GM10248 (cell line): Measurements from ENCODE around the gene PAN2.
"Not testable (repeated sequence)": the region's sequence is repeated elsewhere in the genome, so short reads cannot be mapped to it uniquely, and the experiment has no call there.

ENCODE experiments used
- CTCF ChIA-PET: fragments of 300-600 bp; sonication (Branson Sonifier 250); formaldehyde crosslinking; extraction: SDS; loops from one replicate; lab custom pipeline; 2021; ENCODE audit warnings: antibody characterized with exemption; lab: Yijun Ruan, JAX
- POLR2A ChIA-PET: fragments of 350-650 bp; sonication (Branson Sonifier 250); formaldehyde crosslinking; extraction: SDS; loops from one replicate; lab custom pipeline; 2020; ENCODE audit warnings: antibody characterized with exemption; lab: Yijun Ruan, JAX
- DNase-seq: peaks from one replicate; pipeline ENCODE4 v3.0.0; 2012; ENCODE audit errors: extremely low spot score
- CTCF ChIP-seq: IDR thresholded peaks from 2 replicates; pipeline ENCODE4 v1.5.1; 2012; ENCODE audit warnings: mild to moderate bottlenecking, low read depth; ENCODE audit errors: extremely low read depth, missing control alignments, control extremely low read depth

PAN2 gene

GRCh38 chr12:56359851-56360767, 26.3 kb upstream of the PAN2 start, which contains the start of gene STAT2:
Gene STAT2, minus strand, starts transcription at chr12:56360107. Its CDS starts 3,536 bp downstream, at chr12:56356571.
- POLR2A ChIA-PET = interaction anchor here (0.5 to 3.6 kb wide), 26 partner anchors 9 to 1253 kb away, joined by 3 to 29 read pairs (median 4); partner anchors contain the start of genes CNPY2, COQ10A, CS and PAN2
- CTCF ChIA-PET = interaction anchor here (0.7 to 4.5 kb wide), 26 partner anchors 9 to 362 kb away, joined by 3 to 30 read pairs (median 4); partner anchors contain the start of genes CNPY2, PAN2, SMARCC2 and ZC3H10
- DNase-seq = peak; percentile 96
- no peak for TF ChIP-seq CTCF

GRCh38 chr12:56358836-56359532, 25.2 kb upstream of the PAN2 start:
- no peak for TF ChIP-seq CTCF
- no peak for DNase-seq
- POLR2A ChIA-PET = interaction anchor here (0.5 to 3.6 kb wide), 13 partner anchors 8 to 278 kb away, joined by 3 to 29 read pairs (median 6); partner anchors contain the start of genes COQ10A, IL23A, PAN2 and RNF41
- CTCF ChIA-PET = interaction anchor here (1.1 to 4.5 kb wide), 18 partner anchors 8 to 169 kb away, joined by 3 to 30 read pairs (median 5); partner anchors contain the start of genes ANKRD52, CNPY2, PAN2 and SMARCC2

GRCh38 chr12:56351325-56351724, 17.5 kb upstream of the PAN2 start:
- no peak for DNase-seq
- no peak for TF ChIP-seq CTCF
- ChIA-PET POLR2A (interaction anchor here (1.6 to 4.4 kb wide), 2 partner anchors 9 kb away, joined by 4 to 29 read pairs; partner anchors contain the start of gene STAT2), CTCF (interaction anchor here (0.9 to 4.3 kb wide), 9 partner anchors 8 to 113 kb away, joined by 3 to 21 read pairs (median 3); partner anchors contain the start of genes IL23A, PAN2 and STAT2)

GRCh38 chr12:56350662-56351061, 16.9 kb upstream of the PAN2 start:
- ChIA-PET POLR2A (interaction anchor here (0.6 to 4.4 kb wide), 3 partner anchors 8 to 24 kb away, joined by 4 to 29 read pairs (median 8); partner anchors contain the start of gene STAT2), CTCF (interaction anchor here (0.9 to 4.3 kb wide), 6 partner anchors 8 to 85 kb away, joined by 3 to 21 read pairs (median 3); partner anchors contain the start of gene STAT2)
- TF ChIP-seq CTCF = no peak
- no peak for DNase-seq

GRCh38 chr12:56348776-56349175, 15.0 kb upstream of the PAN2 start:
- CTCF ChIA-PET = interaction anchor here (0.7 to 4.3 kb wide), 6 partner anchors 10 to 825 kb away, joined by 3 to 21 read pairs (median 4); partner anchors contain the start of genes IL23A, PAN2 and STAT2
- DNase-seq = no peak
- POLR2A ChIA-PET = interaction anchor here (0.6 to 4.4 kb wide), 2 partner anchors 8 to 11 kb away, joined by 3 to 29 read pairs; partner anchors contain the start of gene STAT2
- no peak for TF ChIP-seq CTCF

GRCh38 chr12:56347255-56347654, 13.5 kb upstream of the PAN2 start:
- DNase-seq = not testable (repeated sequence)
- CTCF ChIA-PET = interaction anchor here (1.5 to 5.2 kb wide), 4 partner anchors 12 to 155 kb away, joined by 3 to 16 read pairs (median 6); partner anchors contain the start of genes PAN2 and STAT2
- POLR2A ChIA-PET = interaction anchor here (0.6 to 1.0 kb wide), 2 partner anchors 13 to 253 kb away, joined by 3 to 4 read pairs; partner anchors contain the start of gene STAT2
